Activated CD8-positive, alpha-beta memory T cell treated with anti-CD3 and anti-CD28 coated beads for 36 hours (primary cell): ENCODE results near the gene NEB. TPM values are rescaled to one million over a fixed set of nuclear protein-coding genes. Genes with fewer than 3 reads are reported as not detected.

ENCODE experiments used
- CTCF ChIA-PET: fragments of 350-600 bp; sonication (Branson Sonifier 250); formaldehyde crosslinking; loops from one replicate; lab custom pipeline; 2021; ENCODE audit warnings: antibody characterized with exemption; lab: Charles Lee
- POLR2A ChIA-PET: fragments of 350-600 bp; sonication (Branson Sonifier 250); formaldehyde crosslinking; loops from one replicate; lab custom pipeline; 2021; ENCODE audit warnings: antibody characterized with exemption; lab: Charles Lee
- total RNA-seq, 2 experiments: library from RNA; stranded (reverse); gene quantifications; one replicate each; pipeline ENCODE4 v1.2.3, GENCODE V29; 2021

The NEB gene, protein sequence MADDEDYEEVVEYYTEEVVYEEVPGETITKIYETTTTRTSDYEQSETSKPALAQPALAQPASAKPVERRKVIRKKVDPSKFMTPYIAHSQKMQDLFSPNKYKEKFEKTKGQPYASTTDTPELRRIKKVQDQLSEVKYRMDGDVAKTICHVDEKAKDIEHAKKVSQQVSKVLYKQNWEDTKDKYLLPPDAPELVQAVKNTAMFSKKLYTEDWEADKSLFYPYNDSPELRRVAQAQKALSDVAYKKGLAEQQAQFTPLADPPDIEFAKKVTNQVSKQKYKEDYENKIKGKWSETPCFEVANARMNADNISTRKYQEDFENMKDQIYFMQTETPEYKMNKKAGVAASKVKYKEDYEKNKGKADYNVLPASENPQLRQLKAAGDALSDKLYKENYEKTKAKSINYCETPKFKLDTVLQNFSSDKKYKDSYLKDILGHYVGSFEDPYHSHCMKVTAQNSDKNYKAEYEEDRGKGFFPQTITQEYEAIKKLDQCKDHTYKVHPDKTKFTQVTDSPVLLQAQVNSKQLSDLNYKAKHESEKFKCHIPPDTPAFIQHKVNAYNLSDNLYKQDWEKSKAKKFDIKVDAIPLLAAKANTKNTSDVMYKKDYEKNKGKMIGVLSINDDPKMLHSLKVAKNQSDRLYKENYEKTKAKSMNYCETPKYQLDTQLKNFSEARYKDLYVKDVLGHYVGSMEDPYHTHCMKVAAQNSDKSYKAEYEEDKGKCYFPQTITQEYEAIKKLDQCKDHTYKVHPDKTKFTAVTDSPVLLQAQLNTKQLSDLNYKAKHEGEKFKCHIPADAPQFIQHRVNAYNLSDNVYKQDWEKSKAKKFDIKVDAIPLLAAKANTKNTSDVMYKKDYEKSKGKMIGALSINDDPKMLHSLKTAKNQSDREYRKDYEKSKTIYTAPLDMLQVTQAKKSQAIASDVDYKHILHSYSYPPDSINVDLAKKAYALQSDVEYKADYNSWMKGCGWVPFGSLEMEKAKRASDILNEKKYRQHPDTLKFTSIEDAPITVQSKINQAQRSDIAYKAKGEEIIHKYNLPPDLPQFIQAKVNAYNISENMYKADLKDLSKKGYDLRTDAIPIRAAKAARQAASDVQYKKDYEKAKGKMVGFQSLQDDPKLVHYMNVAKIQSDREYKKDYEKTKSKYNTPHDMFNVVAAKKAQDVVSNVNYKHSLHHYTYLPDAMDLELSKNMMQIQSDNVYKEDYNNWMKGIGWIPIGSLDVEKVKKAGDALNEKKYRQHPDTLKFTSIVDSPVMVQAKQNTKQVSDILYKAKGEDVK (N-terminal part only)
- total RNA-seq, result under 1 TPM; 0.02 to 0.10 TPM

DNA sequence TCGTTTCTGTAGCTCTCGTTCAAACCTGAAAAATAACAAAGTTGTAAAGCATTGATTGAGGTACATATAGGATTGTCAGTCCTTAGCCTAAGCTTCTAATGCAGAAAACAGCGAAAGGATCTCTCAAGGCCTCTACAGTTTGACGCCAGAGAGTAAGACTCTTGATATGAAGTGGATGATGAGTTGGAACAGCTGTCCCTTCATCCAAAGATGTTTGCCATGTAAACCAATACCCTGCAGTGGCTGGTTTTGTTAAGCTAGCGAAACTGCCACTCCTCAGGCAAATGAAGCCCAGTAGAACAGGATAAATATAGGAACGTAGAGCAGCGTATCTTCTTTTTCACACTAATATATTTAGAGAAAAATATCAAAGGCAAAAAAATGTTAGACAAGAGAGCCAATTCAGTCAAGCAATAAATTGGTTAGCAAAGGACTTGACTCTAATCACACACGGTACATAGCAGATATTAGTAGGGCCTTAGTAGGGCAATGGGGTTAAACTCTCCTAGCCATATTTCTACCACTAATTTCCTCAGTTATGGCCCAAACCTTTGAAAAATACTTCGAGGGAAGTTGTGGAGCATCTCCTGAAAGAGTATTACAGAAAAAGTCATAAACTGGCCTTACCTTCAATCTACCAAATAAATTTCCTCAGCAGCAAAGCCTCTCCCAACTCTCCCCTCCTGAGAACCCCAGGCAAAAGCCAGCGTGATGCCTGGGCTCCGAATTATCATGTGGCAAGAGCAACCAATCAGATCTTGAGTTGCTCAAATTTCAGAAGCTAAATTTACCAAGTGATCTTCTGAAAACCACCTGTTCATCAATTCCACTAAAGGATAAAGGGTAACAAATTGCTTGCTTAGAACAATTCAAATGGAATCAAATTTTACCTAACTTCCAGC lies at the start of gene NEB:
NEB (minus strand) TSS at position 706 of the 902 bp plus-strand sequence. CDS start 1,320 bp downstream, outside the sequence.
- ChIA-PET POLR2A (no interaction called here), CTCF (interaction anchor here (0.6 kb wide), 1 partner anchor 113 kb away, joined by 5 read pairs; no protein-coding TSS in a partner anchor)

- ChIA-PET CTCF (interaction anchor here (0.6 to 0.7 kb wide), 2 partner anchors 21 to 24 kb away, joined by 3 to 5 read pairs; no protein-coding TSS in a partner anchor), POLR2A (no interaction called here)
Measured at GRCh38 chr2:151783133-151783520, 48.9 kb upstream of the NEB start.

DNA sequence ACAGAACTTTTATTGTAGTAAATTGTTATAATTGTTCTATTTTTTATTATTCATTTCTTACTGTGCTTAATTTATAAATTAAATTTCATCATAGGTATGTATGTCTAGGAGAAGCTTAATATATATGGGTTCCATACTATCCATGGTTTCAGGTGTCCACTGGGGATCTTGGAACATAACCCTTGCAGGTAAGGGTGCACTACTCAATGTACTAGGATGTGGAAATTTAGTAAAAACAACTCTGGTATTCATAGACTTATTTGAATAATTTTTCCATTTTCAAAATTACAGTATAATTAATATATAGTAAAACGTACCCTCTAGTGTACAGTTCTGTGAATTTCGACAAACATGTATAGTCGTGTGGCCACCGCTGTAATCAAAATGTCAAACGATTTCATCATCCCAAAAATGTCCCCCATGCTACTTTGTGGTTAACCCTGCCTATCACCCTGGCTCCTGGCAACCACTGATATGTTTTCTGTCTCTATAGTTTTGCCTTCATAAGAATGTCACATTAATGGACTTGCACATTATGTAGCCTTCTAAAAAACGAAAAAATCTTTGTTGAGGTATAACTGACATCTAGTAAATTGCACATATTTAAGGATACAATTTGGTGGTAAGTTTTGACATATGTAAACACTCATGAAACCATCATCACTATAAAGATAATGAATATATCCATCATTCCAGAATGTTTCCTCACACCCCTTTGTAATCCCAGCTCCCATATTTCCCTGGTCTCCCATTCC lies 48.3 kb upstream of the NEB start:
- ChIA-PET POLR2A (no interaction called here), CTCF (no interaction called here)

GRCh38 chr2:151781642-151782041 lies 47.4 kb upstream of the NEB start:
- ChIA-PET CTCF (no interaction called here), POLR2A (no interaction called here)

- POLR2A ChIA-PET, result no interaction called here
- CTCF ChIA-PET, result no interaction called here
Measured at GRCh38 chr2:151780938-151781337, 46.7 kb upstream of the NEB start.

- ChIA-PET CTCF (no interaction called here), POLR2A (no interaction called here)
Measured at GRCh38 chr2:151777935-151778334, 43.7 kb upstream of the NEB start.

- ChIA-PET CTCF (no interaction called here), POLR2A (no interaction called here)
Measured at GRCh38 chr2:151777487-151777886, 43.2 kb upstream of the NEB start.

DNA sequence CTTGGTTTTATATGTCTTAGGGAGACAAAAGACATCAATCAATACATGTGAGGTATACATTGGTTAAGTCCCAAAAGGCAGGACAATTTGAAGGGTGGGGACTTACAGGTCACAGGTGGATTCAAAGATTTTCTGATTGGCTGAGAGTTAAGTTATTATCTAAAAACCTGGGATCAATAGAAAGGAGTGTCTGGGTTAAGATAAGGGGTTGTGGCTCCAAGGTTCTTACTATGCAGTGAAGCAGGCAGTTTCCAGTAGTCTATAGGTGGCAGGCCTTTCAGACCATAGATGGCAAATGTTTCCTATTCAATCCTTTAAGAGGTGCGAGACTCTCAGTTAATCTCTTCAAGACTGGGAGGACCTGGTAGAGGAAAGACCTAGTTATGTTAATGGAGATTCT lies 42.1 kb upstream of the NEB start:
- CTCF ChIA-PET, result no interaction called here
- POLR2A ChIA-PET, result no interaction called here

DNA sequence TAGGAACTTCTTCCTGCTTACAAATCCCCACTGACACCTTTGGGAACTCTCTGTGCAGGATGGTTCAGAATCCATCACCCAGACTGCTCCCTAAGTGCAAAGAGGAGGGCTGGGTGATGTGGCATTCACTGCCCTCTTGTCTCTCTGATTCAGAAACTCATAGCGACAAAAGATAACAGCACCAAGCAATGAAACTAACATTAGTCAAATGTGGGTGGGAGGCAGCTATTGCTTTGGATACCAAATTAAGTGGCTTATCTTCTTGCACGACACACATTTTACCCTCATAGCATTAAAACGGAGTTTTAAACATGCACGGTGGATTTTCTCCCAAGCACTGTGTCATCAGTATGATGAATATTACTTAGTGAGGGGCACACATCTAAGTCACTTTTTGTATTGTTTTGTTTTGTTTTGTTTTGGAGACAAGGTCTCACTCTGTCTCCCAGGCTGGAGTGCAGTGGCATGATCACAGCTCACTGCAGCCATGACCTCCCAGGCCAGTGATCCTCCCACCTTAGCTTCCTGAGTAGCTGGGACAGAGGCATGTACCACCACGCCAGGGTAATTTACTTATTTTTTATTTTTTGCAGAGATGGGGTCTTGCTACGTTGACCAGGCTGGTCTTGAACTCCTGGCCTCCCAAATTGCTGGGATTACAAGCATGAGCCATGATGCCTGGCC lies 40.9 kb upstream of the NEB start:
- ChIA-PET CTCF (no interaction called here), POLR2A (no interaction called here)

DNA sequence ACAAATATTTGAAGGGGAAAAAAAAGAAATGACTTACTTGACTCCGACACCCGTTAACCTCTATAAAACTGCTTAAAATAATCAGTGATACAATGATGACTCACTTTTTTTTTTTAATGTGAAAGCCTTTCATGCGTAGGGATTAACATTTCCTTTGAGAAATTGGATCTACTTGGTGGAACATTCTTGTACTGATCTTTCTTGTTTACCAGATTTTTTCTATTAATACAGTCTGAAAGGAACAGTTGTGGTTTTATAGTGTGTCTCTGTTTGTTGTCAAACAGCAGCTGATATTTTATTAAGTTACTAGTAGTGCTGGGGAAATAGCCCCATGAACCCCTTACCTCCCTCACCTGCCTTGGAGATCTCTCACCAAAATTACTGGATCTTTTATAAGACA lies 40.2 kb upstream of the NEB start:
- POLR2A ChIA-PET, result no interaction called here
- CTCF ChIA-PET, result no interaction called here

DNA sequence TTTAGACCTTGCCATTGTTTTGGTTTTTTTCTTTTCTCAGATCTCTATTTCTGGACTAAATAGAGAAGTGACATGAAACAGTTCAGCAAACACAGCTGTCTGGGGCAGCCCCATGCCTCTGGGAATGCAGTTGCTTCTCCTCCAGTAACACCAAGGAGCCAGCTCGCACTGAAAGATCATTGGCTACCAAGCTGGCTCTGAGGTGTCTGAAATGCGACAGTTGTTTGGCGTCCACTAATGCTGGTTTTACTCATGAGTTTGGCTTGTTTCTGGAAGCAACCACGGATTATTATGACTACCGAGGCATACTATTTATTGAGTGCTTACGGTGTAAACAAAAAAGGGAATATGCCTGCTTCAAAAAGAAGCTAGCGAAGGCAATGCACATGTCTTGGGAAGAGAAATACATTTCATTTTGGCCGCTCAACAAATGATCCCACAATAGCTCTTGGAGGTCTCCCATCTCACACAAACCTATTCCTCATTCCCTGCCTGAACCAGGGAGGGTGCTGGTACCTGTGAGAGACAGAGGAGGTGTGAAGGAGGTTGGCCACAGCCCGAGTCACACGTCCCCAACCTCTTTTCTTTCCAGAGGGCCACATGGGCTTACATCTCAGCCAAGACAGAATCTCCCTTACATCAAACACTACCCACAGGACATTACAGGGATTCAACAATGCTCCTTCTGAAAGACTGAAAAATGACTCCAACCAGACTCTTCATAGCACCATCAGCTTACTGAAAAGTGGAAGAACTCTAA lies 37.5 kb upstream of the NEB start:
- POLR2A ChIA-PET, result no interaction called here
- CTCF ChIA-PET, result no interaction called here

GRCh38 chr2:151770995-151771394 lies 36.7 kb upstream of the NEB start:
- CTCF ChIA-PET, result no interaction called here
- POLR2A ChIA-PET, result no interaction called here

DNA sequence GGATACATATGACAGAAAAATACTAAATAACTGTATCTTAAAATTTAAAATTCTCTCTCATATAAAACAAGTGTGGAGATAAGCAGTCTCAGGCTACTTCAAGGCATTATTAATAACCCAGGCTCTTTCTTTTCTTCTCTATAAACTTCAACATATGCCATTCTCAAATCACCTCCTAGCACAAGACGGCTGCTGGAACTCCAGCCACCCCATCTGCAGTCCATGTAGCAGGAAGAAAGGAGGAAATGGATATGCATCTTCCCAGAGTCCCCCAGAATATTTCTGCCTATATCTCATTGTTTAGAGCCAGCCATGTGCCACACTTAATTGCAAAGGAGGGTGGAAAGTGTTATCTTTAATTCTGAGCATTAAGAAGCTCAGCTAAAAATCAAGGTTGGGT lies 35.3 kb upstream of the NEB start:
- ChIA-PET POLR2A (no interaction called here), CTCF (no interaction called here)

- ChIA-PET CTCF (no interaction called here), POLR2A (no interaction called here)
Measured at GRCh38 chr2:151767536-151767935, 33.3 kb upstream of the NEB start.

DNA sequence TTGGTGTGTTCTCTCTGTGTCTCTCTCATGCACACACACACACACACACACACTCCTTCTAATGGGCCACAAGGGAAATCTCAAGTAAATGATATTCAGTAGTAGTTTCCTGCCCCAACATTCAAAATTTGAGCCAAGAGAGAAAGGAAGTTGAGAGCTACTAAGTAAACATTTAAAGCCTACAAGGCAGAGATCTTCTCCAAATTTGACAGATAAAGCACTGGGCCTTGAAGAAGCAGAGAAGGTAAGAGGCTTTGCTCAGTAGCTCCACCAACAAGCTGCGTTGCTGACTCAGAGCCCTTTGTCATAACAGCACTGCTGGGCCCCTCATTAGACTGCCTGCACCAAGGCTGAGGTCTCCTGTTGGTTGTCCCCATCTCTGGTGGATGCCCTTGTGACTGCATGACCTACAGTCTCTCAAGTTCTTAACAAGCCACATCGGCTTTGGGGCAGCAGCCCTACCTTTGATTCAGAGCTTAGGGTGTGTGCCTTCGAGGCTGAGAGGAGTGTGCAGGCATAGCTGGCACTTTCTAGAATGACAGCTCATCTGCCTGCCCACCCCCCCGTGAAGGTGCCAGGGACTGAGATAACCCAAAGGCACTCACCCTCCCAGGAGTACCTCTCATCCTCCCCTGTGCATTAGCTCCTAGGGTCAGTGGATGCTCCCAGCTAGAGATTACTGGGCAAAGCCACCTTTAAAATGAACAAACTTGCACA lies 32.3 kb upstream of the NEB start:
- ChIA-PET POLR2A (interaction anchor here (0.6 kb wide), 1 partner anchor 375 kb away, joined by 3 read pairs; no protein-coding TSS in a partner anchor), CTCF (no interaction called here)

DNA sequence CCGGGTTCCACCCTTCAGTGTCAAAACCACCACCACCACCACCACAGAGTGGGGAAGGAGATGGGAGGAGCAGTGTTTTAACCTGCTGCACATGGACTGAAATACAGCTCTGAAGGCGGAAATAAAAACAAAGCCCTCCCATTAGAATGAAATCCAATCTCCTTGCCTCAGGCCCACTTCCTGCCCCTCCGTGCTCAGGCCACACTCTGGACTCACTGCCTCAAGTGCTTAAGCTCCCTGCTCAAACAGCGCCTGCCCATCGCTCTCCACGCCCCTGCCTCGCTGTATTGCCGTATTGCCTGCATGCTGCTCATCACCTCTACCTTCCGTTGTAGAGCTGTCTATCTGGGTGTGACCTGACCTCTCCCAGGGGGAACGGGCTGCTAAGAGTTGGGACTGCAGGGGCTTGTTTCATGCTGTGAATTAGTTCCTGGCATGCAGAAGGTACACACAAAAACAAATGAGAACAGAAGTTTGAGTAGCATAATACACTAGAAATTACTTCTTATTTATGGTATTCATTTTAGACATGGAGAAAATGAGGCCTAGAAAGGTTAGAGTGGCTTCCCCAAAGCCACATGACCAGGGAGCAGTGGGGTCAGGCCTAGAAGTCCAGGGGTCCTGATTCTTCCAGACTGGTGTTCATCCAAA lies 31.6 kb upstream of the NEB start:
- CTCF ChIA-PET, result no interaction called here

More for the DNA sequence above, 31.6 kb upstream of the NEB start:
- POLR2A ChIA-PET, result no interaction called here
